SU-DHL-6 (cell line): ENCODE results near the gene KIRREL2.

ENCODE experiments used
- CTCF ChIP-seq: fragments of 200-600 bp; sonication (generic); IDR thresholded peaks from one replicate; pipeline ENCODE4 v1.5.1; 2017; ENCODE audit warnings: antibody characterized with exemption, mild to moderate bottlenecking, low read length, moderate library complexity; ENCODE audit not compliant: insufficient read depth, poor library complexity, severe bottlenecking
- EZH2phosphoT487 ChIP-seq: fragments of 200-600 bp; sonication (generic), shearing (Covaris generic); conservative IDR thresholded peaks from 2 replicates; pipeline ENCODE4 v1.6.1; 2018; ENCODE audit warnings: mild to moderate bottlenecking, antibody characterized with exemption, low read length, moderate library complexity, mixed read lengths

GRCh38 chr19:35816846-35817245 lies 39.9 kb upstream of the KIRREL2 start:
- TF ChIP-seq CTCF = no peak
- no peak for TF ChIP-seq EZH2phosphoT487
